ENCODE results near the gene VWA3B. TPM values are rescaled to one million over a fixed set of nuclear protein-coding genes. Genes with fewer than 3 reads are reported as not detected.

VWA3B gene
- total and polyA plus RNA-seq, 2 donors from 2014 or later = 0.35 TPM; not detected in 1

GRCh38 chr2:98157557-98157956 is 70.6 kb downstream of the VWA3B start:
- intact Hi-C loops (cut with DNase I) = no loop called here

GRCh38 chr2:98158305-98158704 is 71.3 kb downstream of the VWA3B start:
- Histone ChIP-seq H3K9me3 (ENCODE audit: control insufficient read depth in 2 of 3, insufficient read depth in 1 of 3, low read length in 3 of 3) (no peaks in the 10 kb centered on the region), H3K27ac (ENCODE audit: low read depth in 2 of 2, low read length in 2 of 2) (no peak overlapping the region), H3K4me3 (ENCODE audit: low read length in 3 of 3) (no peak overlapping the region), H3K27me3 (ENCODE audit: control insufficient read depth, insufficient read depth, low read length) (no peaks in the 10 kb centered on the region), H3K9ac (ENCODE audit: low read length in 3 of 3) (no peak overlapping the region), H3K4me1 (ENCODE audit: control insufficient read depth in 2 of 3, insufficient read depth in 2 of 3, low read depth in 1 of 3, low read length in 3 of 3) (no peaks in the 10 kb centered on the region), H3K36me3 (ENCODE audit: control insufficient read depth in 2 of 3, insufficient read depth in 3 of 3, low read length in 3 of 3) (no peaks in the 10 kb centered on the region)
- FAIRE-seq = no peak
- intact Hi-C loops (cut with DNase I) = no loop called here
- TF ChIP-seq CTCF (IDR thresholded peaks at IDR 0.05; ENCODE audit: borderline replicate concordance, extremely low read depth, insufficient read depth) = no peak
- DNase-seq = peak in 3 of 5 donors; percentile 11 to 49 (median 16)

More at GRCh38 chr2:98157557-98157956, 70.6 kb downstream of the VWA3B start:
- Histone ChIP-seq H3K36me3 (ENCODE audit: control insufficient read depth in 2 of 3, insufficient read depth in 3 of 3, low read length in 3 of 3) (no peaks in the 10 kb centered on the region), H3K27me3 (ENCODE audit: control insufficient read depth, insufficient read depth, low read length) (no peaks in the 10 kb centered on the region), H3K9me3 (ENCODE audit: control insufficient read depth in 2 of 3, insufficient read depth in 1 of 3, low read length in 3 of 3) (no peaks in the 10 kb centered on the region), H3K4me1 (ENCODE audit: control insufficient read depth in 2 of 3, insufficient read depth in 2 of 3, low read depth in 1 of 3, low read length in 3 of 3) (no peaks in the 10 kb centered on the region), H3K27ac (ENCODE audit: low read depth in 2 of 2, low read length in 2 of 2) (no peak overlapping the region), H3K4me3 (ENCODE audit: low read length in 3 of 3) (no peak overlapping the region), H3K9ac (ENCODE audit: low read length in 3 of 3) (no peak overlapping the region)
- no peak for TF ChIP-seq CTCF (IDR thresholded peaks at IDR 0.05; ENCODE audit: borderline replicate concordance, extremely low read depth, insufficient read depth)
- DNase-seq = no peak
- FAIRE-seq = no peak

- Histone ChIP-seq H3K9me3 (ENCODE audit: control insufficient read depth in 2 of 3, insufficient read depth in 1 of 3, low read length in 3 of 3) (no peaks in the 10 kb centered on the region), H3K27me3 (ENCODE audit: control insufficient read depth, insufficient read depth, low read length) (no peaks in the 10 kb centered on the region), H3K36me3 (ENCODE audit: control insufficient read depth in 2 of 3, insufficient read depth in 3 of 3, low read length in 3 of 3) (no peaks in the 10 kb centered on the region), H3K4me3 (ENCODE audit: low read length in 3 of 3) (no peak overlapping the region), H3K4me1 (ENCODE audit: control insufficient read depth in 2 of 3, insufficient read depth in 2 of 3, low read depth in 1 of 3, low read length in 3 of 3) (no peaks in the 10 kb centered on the region), H3K27ac (ENCODE audit: low read depth in 2 of 2, low read length in 2 of 2) (no peak overlapping the region), H3K9ac (ENCODE audit: low read length in 3 of 3) (no peak overlapping the region)
- intact Hi-C loops (cut with DNase I) = no loop called here
- FAIRE-seq (no peak), DNase-seq (peak in 2 of 5 donors; percentile 35 to 54)
- TF ChIP-seq CTCF (IDR thresholded peaks at IDR 0.05; ENCODE audit: borderline replicate concordance, extremely low read depth, insufficient read depth) = no peak
Measured at GRCh38 chr2:98160554-98160953, 73.6 kb downstream of the VWA3B start.

GRCh38 chr2:98161186-98161585 is 74.2 kb downstream of the VWA3B start:
- no peaks in the 10 kb centered on the region for H3K27me3 ChIP-seq (ENCODE audit: control insufficient read depth, insufficient read depth, low read length)
- no peaks in the 10 kb centered on the region for H3K4me1 ChIP-seq (ENCODE audit: control insufficient read depth in 2 of 3, insufficient read depth in 2 of 3, low read depth in 1 of 3, low read length in 3 of 3)
- H3K27ac ChIP-seq (ENCODE audit: low read depth in 2 of 2, low read length in 2 of 2) = no peak overlapping the region
- no peak overlapping the region for H3K4me3 ChIP-seq (ENCODE audit: low read length in 3 of 3)
- intact Hi-C loops (cut with DNase I) = no loop called here
- no peak for DNase-seq
- H3K9me3 ChIP-seq (ENCODE audit: control insufficient read depth in 2 of 3, insufficient read depth in 1 of 3, low read length in 3 of 3) = no peaks in the 10 kb centered on the region
- no peak for FAIRE-seq
- H3K36me3 ChIP-seq (ENCODE audit: control insufficient read depth in 2 of 3, insufficient read depth in 3 of 3, low read length in 3 of 3) = no peaks in the 10 kb centered on the region
- TF ChIP-seq CTCF (IDR thresholded peaks at IDR 0.05; ENCODE audit: borderline replicate concordance, extremely low read depth, insufficient read depth) = no peak
- H3K9ac ChIP-seq (ENCODE audit: low read length in 3 of 3) = no peak overlapping the region

All from kidney (tissue), 14 donors.